GM23248 (cell line): ENCODE data around the gene ADGRV1. TPM values are rescaled to one million over a fixed set of nuclear protein-coding genes. Genes with fewer than 3 reads are reported as not detected.

ENCODE experiments used
- DNase-seq: peaks from one replicate; pipeline ENCODE4 v3.0.0-alpha.2; 2015
- H2AFZ ChIP-seq: fragments of 200-600 bp; sonication (generic); 2 replicates; pipeline ENCODE4 v1.6.1; 2016; ENCODE audit warnings: antibody characterized with exemption
- H3F3A ChIP-seq: fragments of 200-600 bp; sonication (generic); 2 replicates; pipeline ENCODE4 v1.6.1; 2016; ENCODE audit warnings: mild to moderate bottlenecking, antibody characterized with exemption, mixed run types; ENCODE audit not compliant: insufficient read depth
- H3K27ac ChIP-seq: fragments of 200-600 bp; sonication (generic); 2 replicates; pipeline ENCODE4 v1.5.1; 2016; ENCODE audit warnings: mild to moderate bottlenecking
- H3K27me3 ChIP-seq: fragments of 200-600 bp; sonication (generic); replicated peaks from 2 replicates; pipeline ENCODE4 v1.6.1; 2016; ENCODE audit warnings: mild to moderate bottlenecking; ENCODE audit not compliant: insufficient read depth
- H3K36me3 ChIP-seq: fragments of 200-600 bp; sonication (generic); 2 replicates; pipeline ENCODE4 v1.6.1; 2016; ENCODE audit warnings: low read depth, mild to moderate bottlenecking
- H3K4me1 ChIP-seq: fragments of 200-600 bp; sonication (generic); 2 replicates; pipeline ENCODE4 v1.6.1; 2016; ENCODE audit warnings: mild to moderate bottlenecking; ENCODE audit not compliant: insufficient read depth
- H3K4me2 ChIP-seq: fragments of 200-600 bp; sonication (generic); one replicate; pipeline ENCODE4 v1.6.1; 2016; ENCODE audit warnings: mild to moderate bottlenecking; ENCODE audit not compliant: unreplicated experiment
- H3K4me3 ChIP-seq: fragments of 200-600 bp; sonication (generic); 2 replicates; pipeline ENCODE4 v1.5.1; 2016; ENCODE audit warnings: mild to moderate bottlenecking
- H3K79me2 ChIP-seq: fragments of 200-600 bp; sonication (generic); 2 replicates; pipeline ENCODE4 v1.6.1; 2016; ENCODE audit warnings: mild to moderate bottlenecking; ENCODE audit not compliant: insufficient read depth
- H3K9ac ChIP-seq: fragments of 200-600 bp; sonication (generic); 2 replicates; pipeline ENCODE4 v1.6.1; 2016; ENCODE audit warnings: mild to moderate bottlenecking
- H3K9me2 ChIP-seq: fragments of 200-600 bp; sonication (generic); 2 replicates; pipeline ENCODE4 v1.6.1; 2016; ENCODE audit warnings: mixed run types, mild to moderate bottlenecking, moderate library complexity; ENCODE audit not compliant: insufficient read depth
- H3K9me3 ChIP-seq: fragments of 200-600 bp; sonication (generic); one replicate; pipeline ENCODE4 v1.6.1; 2017; ENCODE audit warnings: low read depth
- H4K20me1 ChIP-seq: fragments of 200-600 bp; sonication (generic); 2 replicates; pipeline ENCODE4 v1.6.0; 2016; ENCODE audit not compliant: insufficient read depth
- EZH2 ChIP-seq: fragments of 200-600 bp; sonication (generic); IDR thresholded peaks from 2 replicates; pipeline ENCODE4 v1.6.1; 2018; ENCODE audit warnings: antibody characterized with exemption, mild to moderate bottlenecking; ENCODE audit not compliant: insufficient read depth, poor library complexity, severe bottlenecking
- EZH2phosphoT487 ChIP-seq: fragments of 200-600 bp; sonication (generic); IDR thresholded peaks from 2 replicates; pipeline ENCODE4 v1.6.1; 2018; ENCODE audit warnings: antibody characterized with exemption, moderate library complexity, mild to moderate bottlenecking, low read depth; ENCODE audit not compliant: insufficient read depth
- WGBS, 2 experiments: methylation state at CpG; one replicate each; pipeline ENCODE4 v1.1.6; 2015 to 2017; ENCODE audit warnings: low lambda C conversion rate in 2 of 2, low coverage in 1 of 2; ENCODE audit errors: missing lambda C conversion rate in 2 of 2; 5-methylcytosine and 5-hydroxymethylcytosine counted together
- in situ Hi-C: fragments of 300-500 bp; cut with MboI; formaldehyde crosslinking; loops from 2 replicates; pipeline ENCODE4 v1.15.0; 2020
- polyA plus RNA-seq: library from polyadenylated mRNA; unstranded; fragments of >200 nt; fragmentation: Nextera tagmentation; extraction: Ambion mirVana; gene quantifications from 2 replicates; pipeline ENCODE4 v1.2.1, GENCODE V29; 2016
- total RNA-seq: library from RNA; depleted of rRNA; stranded (reverse); fragments of >200 nt; shearing (Covaris generic); gene quantifications from 2 replicates; pipeline ENCODE4 v1.2.3, GENCODE V29; 2014

Gene ADGRV1
- total and polyA plus RNA-seq, 2 experiments from 2014 or later: not detected

DNA sequence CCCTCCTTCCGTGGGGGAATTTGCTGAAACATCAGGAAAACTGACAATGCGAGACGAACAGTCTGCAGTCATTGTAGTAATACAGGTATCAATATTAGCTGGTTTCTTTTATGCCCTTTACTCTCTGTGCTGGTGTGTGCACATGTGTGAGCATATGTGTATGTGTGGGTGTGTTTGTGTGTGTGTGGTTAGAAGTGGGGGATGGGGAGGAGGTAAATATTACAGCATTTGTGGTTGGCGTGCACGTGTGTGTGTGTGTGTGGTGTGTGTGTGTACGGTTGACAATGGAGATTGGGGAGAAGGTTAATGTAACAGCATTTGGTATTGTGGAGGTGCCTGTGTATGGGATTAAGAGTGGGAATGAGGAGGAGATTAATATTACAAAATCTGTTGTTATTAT lies 219.4 kb downstream of the ADGRV1 start:
- DNase-seq: no peak

DNA sequence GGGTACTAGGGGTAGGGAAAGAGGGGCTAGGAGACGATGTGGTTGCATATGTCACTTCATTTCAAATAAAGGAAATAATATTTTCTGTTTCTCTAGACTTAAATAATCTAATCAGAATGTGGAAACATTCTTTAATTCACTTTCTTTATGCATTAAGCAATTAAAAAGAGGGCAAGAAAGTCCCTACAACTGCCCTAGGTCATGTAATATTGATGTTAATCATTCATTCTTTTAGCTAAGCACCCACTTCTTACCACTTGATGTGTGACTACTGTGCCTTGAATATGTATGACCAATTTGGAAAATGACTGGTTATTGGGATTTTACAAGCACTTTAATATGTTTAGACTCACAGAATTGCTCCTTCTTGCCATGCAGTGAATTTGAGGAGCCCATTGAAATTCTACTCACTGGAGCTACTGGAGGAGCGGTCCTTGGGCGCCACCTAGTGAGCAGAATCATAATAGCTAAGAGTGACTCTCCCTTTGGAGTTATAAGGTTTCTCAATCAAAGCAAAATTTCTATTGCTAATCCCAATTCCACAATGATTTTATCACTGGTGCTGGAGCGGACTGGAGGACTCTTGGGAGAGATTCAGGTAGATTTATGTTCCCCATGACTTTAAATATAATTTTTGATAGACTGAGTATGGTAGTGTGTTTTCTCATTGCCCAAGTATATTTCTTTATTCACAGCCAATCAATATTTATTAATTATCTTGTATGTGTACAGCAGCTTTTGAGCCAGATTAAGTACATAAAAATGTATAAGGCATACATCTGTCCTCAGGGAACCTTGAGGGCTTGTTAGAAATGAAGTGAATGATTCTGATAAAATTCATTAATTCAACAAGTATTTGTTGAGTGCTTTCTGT lies 225.1 kb downstream of the ADGRV1 start:
- no peak overlapping the region for H3K4me2 ChIP-seq
- no peaks in the 10 kb centered on the region for H3K4me1 ChIP-seq
- H3K36me3 ChIP-seq: no peaks in the 10 kb centered on the region
- no peaks in the 10 kb centered on the region for H3F3A ChIP-seq
- no peaks in the 10 kb centered on the region for H3K79me2 ChIP-seq
- no peak for TF ChIP-seq EZH2phosphoT487
- TF ChIP-seq EZH2: no peak
- in situ Hi-C loops: loop anchor here (25.0 kb wide), 1 partner anchor 346 kb away; no protein-coding TSS in a partner anchor
- peak; percentile 64 for DNase-seq
- no peaks in the 10 kb centered on the region for H3K9me3 ChIP-seq
- no peaks in the 10 kb centered on the region for H4K20me1 ChIP-seq
- no peak overlapping the region for H3K9ac ChIP-seq
- no peaks in the 10 kb centered on the region for H3K27me3 ChIP-seq
- H3K4me3 ChIP-seq: no peak overlapping the region
- no peak overlapping the region for H2AFZ ChIP-seq
- H3K9me2 ChIP-seq: no peaks in the 10 kb centered on the region
- no peak overlapping the region for H3K27ac ChIP-seq
- WGBS, 2 experiments: 23 to 24% methylated on average over 4 of the region's 4 CpGs

More for the DNA sequence above, 219.4 kb downstream of the ADGRV1 start:
- H3K4me1 ChIP-seq: no peaks in the 10 kb centered on the region
- no peak for TF ChIP-seq EZH2
- no peak for TF ChIP-seq EZH2phosphoT487
- H3K9me2 ChIP-seq: no peaks in the 10 kb centered on the region
- no peak overlapping the region for H3K27ac ChIP-seq
- no peak overlapping the region for H3K4me2 ChIP-seq
- WGBS, 2 experiments: 61 to 66% methylated on average over 6 of the region's 6 CpGs
- in situ Hi-C loops: loop anchor here (25.0 kb wide), 1 partner anchor 341 kb away; no protein-coding TSS in a partner anchor
- H3K36me3 ChIP-seq: no peaks in the 10 kb centered on the region
- H3F3A ChIP-seq: no peaks in the 10 kb centered on the region
- no peaks in the 10 kb centered on the region for H3K27me3 ChIP-seq
- H3K9ac ChIP-seq: no peak overlapping the region
- H2AFZ ChIP-seq: no peak overlapping the region
- H4K20me1 ChIP-seq: no peaks in the 10 kb centered on the region
- H3K79me2 ChIP-seq: no peaks in the 10 kb centered on the region
- no peak overlapping the region for H3K4me3 ChIP-seq
- H3K9me3 ChIP-seq: no peaks in the 10 kb centered on the region

DNA sequence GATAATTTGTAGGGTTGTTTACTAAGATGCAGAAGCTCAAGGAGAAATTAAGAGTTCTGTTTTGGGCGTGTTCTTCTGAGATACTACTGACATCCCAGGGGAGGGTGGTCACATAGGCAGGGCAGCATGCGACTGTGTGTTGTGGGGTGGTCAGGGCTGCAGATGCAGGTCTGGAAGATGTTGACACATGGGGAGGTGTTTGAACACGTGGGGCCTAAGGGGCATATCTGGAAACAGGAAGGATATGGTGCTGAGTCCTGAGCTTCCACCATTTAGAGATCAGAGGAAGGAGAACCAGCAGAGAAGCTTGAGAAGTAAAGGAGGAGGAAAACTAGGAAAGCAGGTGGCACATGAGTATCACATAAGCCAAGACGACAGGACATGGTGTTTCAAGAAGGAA lies 228.2 kb downstream of the ADGRV1 start:
- Histone ChIP-seq H3K36me3 (no peaks in the 10 kb centered on the region), H3K4me1 (no peaks in the 10 kb centered on the region), H3K9ac (no peak overlapping the region), H3K79me2 (no peaks in the 10 kb centered on the region), H3K27ac (no peak overlapping the region), H3K27me3 (no peaks in the 10 kb centered on the region), H3K9me2 (no peaks in the 10 kb centered on the region), H3K9me3 (no peaks in the 10 kb centered on the region), H2AFZ (no peak overlapping the region), H3F3A (no peaks in the 10 kb centered on the region), H3K4me3 (no peak overlapping the region), H4K20me1 (no peaks in the 10 kb centered on the region), H3K4me2 (no peak overlapping the region)
- whole genome bisulfite sequencing, 2 experiments: 55 to 56% methylated on average over 4 of the region's 4 CpGs
- TF ChIP-seq EZH2 (no peak), EZH2phosphoT487 (no peak)
- in situ Hi-C loops: loop anchor here (25.0 kb wide), 1 partner anchor 349 kb away; no protein-coding TSS in a partner anchor
- DNase-seq: no peak

DNA sequence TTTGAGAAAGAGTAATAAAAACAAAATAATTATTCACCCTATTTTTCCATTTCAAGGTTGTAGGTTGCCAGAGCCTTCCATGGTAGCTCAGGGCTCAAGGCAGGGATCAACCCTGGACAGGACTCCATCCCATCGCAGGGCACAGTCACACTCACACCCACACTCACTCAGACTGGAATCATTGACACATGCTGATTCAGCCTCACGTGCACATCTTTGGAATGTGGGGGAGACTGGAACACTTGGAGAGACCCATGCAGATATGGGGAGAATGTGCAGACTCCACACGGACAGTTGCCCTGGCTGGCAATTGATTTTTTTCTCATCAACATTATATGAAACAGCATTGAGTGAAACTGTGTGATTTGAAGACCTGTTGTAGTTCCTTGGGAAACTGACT lies 234.1 kb downstream of the ADGRV1 start:
- WGBS, 2 experiments: 16 to 20% methylated on average over 3 of the region's 3 CpGs
- in situ Hi-C loops: loop anchor here (25.0 kb wide), 1 partner anchor 355 kb away; no protein-coding TSS in a partner anchor

More for the DNA sequence above, 234.1 kb downstream of the ADGRV1 start:
- 0 out of 2 replicates have a peak, but pooled peaks cover 4% of the 10 kb centered on the region for H3K27me3 ChIP-seq
- no peak overlapping the region for H3K27ac ChIP-seq
- no peaks in the 10 kb centered on the region for H3K4me1 ChIP-seq
- peak; percentile 17 for DNase-seq
- H3K9me2 ChIP-seq: no peaks in the 10 kb centered on the region
- no peaks in the 10 kb centered on the region for H3K79me2 ChIP-seq
- H3K4me2 ChIP-seq: no peak overlapping the region
- no peaks in the 10 kb centered on the region for H3F3A ChIP-seq
- H3K9ac ChIP-seq: no peak overlapping the region
- TF ChIP-seq EZH2: no peak
- no peak for TF ChIP-seq EZH2phosphoT487
- H4K20me1 ChIP-seq: no peaks in the 10 kb centered on the region
- H3K9me3 ChIP-seq: no peaks in the 10 kb centered on the region
- H2AFZ ChIP-seq: no peak overlapping the region
- H3K4me3 ChIP-seq: no peak overlapping the region
- no peaks in the 10 kb centered on the region for H3K36me3 ChIP-seq
